DOHH2 (cell line): ENCODE data around the gene CDC42EP3.

Experiments used
- EZH2phosphoT487 ChIP-seq: fragments of 200-600 bp; sonication (generic); IDR thresholded peaks from 2 replicates; pipeline ENCODE4 v1.6.1; 2017; ENCODE audit warnings: borderline replicate concordance, mild to moderate bottlenecking, antibody characterized with exemption, low read length, moderate library complexity, mixed read lengths
- TF ChIP-seq, protein P1 (sequence below): fragments of 200-600 bp; sonication (generic); IDR thresholded peaks from one replicate; pipeline ENCODE4 v1.5.1; 2014; ENCODE audit warnings: antibody characterized with exemption, mild to moderate bottlenecking, low read depth, low read length; ENCODE audit not compliant: poor library complexity, severe bottlenecking

DNA sequence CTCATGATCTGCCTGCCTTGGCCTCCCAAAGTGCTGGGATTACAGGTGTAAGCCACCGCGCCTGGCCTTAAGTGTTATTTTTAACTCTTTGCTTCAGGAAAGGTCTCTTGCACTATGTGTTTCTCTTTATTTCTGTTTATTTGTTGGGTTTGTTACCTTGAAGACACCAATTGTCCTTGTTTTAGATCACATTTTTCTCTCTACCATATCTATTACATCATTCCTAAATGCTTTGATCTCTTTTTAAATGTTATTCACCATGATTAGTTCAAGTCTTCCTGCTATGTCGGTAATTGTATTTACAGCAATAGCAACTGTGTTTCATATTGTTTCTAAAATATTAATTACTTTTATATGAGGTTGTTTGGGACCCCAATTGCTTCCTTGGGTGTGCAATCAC lies 77.7 kb downstream of the CDC42EP3 start:
- TF ChIP-seq, protein P1, sequence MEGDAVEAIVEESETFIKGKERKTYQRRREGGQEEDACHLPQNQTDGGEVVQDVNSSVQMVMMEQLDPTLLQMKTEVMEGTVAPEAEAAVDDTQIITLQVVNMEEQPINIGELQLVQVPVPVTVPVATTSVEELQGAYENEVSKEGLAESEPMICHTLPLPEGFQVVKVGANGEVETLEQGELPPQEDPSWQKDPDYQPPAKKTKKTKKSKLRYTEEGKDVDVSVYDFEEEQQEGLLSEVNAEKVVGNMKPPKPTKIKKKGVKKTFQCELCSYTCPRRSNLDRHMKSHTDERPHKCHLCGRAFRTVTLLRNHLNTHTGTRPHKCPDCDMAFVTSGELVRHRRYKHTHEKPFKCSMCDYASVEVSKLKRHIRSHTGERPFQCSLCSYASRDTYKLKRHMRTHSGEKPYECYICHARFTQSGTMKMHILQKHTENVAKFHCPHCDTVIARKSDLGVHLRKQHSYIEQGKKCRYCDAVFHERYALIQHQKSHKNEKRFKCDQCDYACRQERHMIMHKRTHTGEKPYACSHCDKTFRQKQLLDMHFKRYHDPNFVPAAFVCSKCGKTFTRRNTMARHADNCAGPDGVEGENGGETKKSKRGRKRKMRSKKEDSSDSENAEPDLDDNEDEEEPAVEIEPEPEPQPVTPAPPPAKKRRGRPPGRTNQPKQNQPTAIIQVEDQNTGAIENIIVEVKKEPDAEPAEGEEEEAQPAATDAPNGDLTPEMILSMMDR, result no peak
- no peak for TF ChIP-seq EZH2phosphoT487
